Activated gamma-delta T cell (primary cell): ENCODE data around the gene THAP8.
"Not testable (repeated sequence)": the region's sequence is repeated elsewhere in the genome, so short reads cannot be mapped to it uniquely, and the experiment has no call there.

ENCODE experiments used
- DNase-seq: peaks from one replicate; lab custom pipeline; 2025; lab: John Stamatoyannopoulos, UW

THAP8 gene

DNA sequence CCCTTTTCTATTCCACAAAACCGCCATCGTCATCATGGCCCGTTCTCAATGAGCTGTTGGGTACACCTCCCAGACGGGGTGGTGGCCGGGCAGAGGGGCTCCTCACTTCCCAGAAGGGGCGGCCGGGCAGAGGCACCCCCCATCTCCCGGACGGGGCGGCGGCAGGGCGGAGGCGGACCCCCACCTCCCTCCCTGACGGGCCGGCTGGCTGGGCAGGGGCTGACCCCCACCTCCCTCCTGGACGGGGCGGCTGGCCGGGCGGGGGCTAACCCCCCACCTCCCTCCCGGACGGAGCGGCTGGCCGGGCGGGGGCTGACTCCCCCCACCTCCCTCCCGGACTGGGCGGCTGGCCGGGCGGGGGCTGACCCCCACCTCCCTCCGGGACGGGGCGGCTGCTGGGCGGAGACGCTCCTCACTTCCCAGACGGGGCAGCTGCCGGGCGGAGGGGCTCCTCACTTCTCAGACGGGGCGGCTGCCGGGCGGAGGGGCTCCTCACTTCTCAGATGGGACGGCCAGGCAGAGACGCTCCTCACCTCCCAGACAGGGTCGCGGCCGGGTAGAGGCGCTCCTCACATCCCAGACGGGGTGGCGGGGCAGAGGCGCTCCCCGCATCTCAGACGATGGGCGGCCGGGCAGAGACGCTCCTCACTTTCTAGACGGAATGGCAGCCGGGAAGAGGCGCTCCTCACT lies 14.9 kb upstream of the THAP8 start:
- not testable (repeated sequence) for DNase-seq

DNA sequence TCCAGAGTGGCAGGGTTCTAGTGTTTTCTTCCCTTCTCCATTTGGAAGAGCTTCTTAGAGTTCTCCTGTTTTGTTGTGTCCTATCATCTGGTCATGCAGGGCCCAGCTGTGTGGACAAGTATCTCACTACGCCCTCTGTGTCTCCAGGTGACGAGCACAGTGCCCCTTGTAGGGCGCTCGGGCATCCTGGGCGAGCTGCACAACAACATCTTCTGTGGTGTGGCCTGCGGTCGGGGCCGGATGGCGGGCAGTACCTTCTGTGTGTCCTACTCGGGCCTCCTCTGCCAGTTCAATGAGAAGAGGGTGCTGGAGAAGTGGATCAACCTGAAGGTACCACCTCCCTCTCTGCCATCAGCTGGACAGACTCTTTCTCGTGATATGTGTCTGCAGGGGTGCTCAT lies 13.6 kb upstream of the THAP8 start:
- DNase-seq = no peak

DNA sequence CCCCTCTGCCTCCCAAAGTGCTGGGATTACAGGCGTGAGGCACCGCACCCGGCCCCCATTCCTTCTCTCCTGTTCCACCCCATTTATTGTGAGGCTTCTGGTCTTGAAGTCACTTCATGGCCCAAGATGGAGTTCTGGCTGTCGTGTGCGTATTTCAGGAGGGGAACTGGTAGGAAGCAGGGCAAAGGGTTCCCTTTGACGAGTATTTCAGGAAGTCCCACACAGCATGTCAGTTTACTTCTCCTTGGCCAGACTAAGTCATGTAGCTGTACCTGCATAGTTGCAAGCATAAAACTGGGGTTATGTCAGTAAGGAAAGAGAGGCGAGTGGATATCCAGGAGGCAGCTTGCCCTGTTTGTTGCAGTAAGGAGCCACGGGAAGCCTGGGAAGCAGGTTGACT lies 10.7 kb upstream of the THAP8 start:
- no peak for DNase-seq

DNA sequence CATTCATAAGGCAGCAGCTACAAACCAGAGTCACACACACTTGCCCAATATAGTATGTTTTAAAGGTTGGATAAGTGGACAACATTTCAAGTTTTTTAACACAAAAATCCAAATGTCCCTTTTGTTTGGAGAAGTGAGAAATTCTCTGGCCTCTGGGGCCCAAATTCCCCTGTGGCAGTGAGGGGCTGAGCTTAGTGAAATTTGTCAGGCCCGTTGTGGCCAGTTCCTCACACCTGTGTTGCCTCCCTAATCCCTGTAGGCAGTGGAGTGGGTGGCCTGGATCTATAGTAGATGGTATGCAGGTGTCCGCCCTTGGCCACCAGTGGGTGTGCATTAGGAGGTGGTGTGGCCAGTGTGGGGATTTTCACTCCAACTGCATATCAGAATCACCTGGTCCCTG lies 7.3 kb upstream of the THAP8 start:
- DNase-seq = no peak

DNA sequence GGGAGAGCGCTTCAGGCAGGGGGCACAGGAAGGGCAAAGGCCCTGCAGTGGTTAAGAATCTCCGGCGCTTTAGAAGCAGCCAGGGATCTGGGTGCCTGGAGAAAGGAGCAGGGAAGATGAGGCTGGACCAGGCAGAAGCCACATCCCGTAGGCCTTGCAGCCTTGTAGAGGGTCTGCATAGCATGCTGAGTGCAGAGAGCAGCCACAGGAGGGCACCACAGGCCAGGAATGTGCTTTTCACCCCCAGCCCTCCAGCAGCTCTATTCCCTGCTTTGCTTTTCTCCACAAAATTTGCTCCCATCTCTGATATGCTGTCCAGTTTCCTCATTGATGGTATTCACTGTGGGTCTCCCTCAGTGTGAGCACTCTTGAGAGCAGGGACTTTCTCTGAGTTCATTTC lies 6.3 kb upstream of the THAP8 start:
- DNase-seq = no peak

DNA sequence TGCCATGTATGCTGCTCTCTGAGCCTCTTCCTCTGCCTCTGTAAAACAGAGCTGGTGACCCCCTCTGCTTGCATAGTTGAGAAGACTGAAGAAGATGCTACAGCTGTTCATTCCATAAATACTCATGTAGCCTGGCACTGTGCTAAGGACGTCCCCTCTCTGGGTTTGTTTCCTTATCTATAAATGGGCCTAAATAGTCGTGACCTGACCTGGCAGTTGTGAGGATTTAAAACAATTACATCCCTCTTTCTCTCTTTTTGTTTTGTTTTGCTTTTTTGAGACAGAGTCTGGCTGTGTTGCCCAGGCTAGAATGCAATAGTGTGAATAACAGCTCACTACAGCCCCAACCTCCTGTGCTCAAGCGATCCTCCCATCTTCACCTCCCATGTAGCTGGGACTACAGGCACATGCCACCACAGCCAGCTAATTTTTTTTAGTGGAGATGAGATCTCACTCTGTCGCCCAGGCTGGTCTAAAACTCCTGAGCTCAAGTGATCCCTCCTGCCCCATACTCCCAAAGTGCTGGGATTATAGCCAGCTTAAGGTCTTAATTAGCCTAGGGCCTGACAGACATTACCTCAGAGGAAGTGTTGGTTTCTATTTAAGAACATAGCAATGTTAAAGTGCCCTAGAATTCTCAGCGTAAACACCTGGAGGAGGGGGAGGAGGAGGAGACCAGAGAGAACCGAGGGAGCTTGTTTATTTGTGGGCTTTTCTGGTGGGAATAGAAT lies 5.3 kb upstream of the THAP8 start:
- DNase-seq = no peak

DNA sequence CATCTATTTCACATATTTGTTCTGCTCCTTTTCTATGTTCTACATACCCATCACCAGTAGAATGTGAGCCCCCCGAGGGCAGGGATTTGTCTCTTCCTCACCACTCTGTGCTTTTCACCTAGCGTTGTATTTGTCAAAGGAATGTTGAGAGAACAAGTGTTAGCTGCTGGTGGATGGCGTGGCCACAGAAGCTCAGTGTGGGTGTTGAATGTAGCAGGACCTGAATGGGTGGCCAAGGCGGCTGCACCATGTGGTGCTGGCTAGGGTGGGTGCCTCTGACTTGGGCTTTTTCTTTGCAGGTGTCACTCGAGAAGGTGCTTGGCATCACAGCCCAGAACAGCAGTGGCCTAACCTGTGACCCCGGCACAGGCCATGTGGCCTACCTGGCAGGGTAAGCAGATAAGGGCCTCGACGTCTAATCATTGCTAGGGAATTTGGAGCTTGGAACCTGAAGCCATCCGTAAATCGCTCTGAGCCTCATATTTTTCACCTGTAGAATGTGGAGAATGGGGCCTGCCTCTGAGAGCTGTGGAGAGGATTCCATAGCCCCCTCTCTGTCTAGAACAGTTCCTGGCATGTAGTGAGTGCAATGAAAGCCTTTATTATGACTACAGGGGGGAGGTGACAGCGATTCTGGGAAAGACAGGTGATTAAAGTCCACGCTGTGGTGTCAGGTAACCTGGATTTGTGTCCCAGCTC lies 4.5 kb upstream of the THAP8 start:
- DNase-seq = no peak

DNA sequence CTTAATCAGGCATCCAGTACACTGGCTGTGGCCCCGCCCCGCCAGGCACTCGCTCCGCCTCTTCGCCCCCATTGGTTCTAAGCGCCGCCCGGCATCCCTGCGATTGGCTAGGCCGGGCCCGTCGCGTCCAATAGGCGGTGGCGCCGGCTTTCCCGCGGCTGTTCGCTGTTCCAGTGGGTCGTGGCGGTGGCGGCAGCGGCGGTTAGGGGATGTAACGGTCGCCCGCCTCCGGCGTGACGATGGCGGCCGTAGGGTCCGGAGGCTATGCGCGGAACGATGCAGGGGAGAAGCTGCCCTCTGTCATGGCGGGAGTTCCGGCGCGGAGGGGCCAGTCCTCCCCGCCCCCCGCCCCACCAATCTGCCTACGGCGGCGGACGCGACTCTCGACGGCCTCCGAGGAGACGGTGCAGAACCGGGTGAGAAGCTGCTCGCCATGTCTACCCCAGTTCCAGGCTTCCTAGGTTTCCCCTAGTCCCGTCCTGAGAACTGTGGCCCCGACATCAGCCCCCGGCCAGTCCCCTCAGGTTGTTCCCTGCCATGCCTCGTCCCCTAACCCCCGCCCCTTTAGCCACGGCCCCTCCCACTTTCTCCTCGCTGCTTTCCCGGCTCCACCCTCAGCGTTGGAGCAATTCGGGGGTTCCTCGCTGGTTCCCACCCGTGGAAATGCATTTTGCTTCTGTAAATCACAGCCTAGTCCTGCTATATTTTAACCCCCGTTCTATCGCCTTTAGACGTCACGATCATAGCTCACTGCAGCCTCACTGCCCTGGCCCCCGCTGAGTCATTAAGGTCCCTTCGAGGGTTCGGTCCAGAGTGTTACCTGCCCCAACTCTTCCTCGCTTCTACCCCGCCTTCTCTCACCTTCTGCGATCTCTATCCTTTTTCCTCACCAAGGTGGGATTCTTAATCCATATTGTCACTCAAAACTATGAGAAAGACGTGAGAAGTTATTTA lies 925 bp upstream of the THAP8 start, which contains the start of gene WDR62:
Gene WDR62 (plus strand): TSS at position 165 of the 954 bp plus-strand sequence. CDS start 75 bp downstream, at position 240.
- peak; percentile 88 for DNase-seq

DNA sequence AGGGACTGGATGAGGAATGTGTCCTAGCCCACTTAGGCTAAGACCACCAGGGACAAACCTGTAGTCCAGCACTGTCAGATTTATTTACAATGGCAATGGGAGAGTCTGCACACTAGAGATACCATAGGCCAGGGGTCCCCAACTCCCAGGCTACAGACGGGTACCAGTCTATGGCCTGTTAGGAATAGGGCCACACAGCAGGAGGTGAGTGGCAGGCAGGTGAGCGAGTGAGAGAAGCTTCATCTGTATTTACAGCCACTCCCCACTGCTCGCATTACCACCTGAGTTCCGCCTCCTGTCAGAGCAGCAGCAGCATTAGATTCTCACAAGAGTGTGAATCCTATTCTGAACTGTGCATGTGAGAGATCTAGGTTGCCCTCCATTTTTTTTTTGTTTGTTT lies 2.4 kb downstream of the THAP8 start:
- DNase-seq = no peak

DNA sequence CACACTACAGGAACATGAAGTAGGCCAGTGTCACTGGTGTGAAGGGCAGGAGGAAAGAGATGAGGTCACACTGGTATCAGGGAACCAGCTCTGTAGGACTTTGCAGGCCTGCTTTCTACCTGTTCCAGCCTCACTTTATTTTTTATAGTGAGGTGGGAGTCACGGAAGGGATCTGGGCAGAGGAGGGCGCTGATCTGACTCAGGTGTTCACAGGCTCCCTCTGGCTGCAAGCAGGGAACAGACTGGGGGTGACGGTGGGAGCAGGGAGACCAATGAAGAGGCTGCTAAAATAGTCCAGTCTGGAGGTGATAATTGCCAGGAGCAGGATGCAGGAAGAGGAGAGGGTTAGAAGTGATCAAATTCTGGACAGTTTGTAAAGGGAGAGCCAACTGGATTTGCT lies 2.8 kb downstream of the THAP8 start:
- no peak for DNase-seq

DNA sequence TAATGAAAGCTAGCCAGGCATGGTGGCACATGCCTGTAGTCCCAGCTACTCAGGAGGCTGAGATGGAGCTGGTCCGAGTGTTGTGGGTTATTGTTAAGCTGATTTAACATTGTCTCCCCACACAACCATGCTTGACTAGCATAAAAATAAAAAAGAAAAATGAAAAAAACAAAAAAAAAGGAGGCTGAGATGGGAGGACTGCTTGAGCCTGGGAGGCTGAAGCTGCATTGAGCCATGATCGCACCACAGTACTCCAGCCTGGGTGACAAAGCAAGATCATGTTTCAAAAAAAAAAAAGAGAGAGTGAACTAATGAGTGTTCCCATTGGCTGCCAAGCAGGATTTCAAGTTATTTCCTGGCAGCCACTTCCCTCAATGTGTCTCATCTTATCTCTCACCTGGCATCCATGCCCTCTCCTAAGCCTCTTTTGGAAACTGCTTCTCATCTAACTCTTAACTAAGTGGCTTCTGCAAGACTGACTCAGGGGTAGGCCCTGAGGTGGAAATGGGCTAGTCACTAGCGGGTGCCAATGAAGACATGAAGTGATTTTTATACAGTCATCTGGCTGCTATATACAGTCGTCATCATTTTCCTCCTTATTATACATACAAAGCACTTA lies 4.9 kb downstream of the THAP8 start:
- no peak for DNase-seq

DNA sequence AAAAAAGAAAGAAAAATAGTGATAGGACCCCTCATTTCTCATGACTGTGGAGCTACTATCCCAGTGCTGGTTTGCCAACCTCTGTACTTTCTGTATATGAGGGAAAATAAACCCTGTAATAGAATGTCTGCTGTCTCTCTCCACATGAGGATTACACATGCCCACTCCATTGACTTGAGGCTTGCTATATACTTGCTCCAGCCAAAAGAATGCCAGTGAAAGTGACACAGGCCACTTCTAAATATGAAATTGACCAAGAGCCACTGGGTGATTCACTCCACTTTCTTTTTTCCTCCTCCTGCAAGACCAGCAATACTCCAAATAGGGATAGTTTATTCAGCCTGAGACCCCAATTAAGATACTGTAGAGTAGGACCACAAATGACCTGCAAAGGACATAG lies 6.2 kb downstream of the THAP8 start:
- DNase-seq = no peak

DNA sequence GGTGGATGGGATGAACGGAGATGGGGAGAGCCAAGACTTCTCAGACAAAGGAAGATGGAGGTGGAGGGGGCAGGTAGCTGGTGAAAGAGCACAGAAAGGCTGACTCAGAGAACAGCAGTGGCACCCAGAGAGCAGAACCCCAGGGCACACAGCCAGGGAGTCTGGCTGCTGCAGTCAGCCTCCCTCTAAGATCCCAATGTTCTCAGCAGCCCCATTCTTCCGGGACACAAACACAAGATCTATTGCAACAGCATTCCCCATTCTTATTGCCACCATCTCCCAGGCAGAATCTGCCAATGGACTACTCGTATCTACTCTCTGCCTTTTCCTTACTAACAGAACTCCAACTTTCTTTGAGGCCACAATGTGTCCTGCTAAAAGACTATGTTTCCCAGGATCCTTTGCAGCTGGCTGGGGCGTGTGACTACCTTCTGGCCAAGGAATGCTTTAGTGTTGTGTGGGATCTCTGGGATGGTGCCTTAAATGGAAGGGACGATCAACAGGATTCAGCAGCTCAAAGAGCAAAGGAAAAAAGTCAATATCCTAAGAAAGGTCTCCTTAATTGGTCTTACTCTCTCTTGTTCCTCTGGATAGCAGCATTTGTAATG lies 7.5 kb downstream of the THAP8 start:
- DNase-seq = no peak

DNA sequence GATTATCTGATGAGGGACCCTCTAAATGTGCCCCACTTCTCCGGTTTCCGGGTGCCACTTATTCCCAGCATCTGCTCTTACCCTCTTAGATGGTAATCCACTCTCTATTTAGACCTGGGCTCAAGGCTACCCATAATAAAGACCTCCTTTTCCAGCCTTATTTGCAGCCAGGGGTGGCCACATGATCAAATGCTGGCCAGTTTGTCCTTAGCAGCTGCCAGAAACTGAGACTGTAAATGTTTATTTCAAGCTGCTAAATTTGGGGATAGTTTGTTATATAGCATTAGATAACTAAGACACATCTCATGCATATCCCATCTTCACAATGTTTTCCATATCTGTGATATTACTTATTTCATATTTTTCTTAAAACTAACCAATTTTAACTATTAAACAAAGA lies 10.1 kb downstream of the THAP8 start:
- no peak for DNase-seq

DNA sequence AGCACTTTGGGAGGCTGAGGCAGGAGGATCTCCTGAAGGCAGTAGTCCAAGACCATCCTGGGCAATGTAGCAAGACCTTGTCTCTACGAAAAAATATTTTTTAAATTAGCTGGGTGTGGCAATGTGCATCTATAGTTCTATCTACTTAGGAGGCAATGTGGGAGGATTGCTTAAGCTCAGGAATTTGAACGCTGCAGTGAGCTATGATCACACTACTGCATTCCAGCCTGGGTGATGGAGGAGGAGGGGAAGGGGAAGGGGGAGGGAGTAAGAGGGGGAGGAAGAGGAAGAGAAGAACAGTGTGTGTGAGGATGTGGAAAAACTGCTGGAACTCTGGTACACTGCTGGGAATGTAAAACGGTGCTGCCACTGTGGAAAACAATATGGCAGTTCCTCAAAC lies 12.3 kb downstream of the THAP8 start:
- DNase-seq = no peak

DNA sequence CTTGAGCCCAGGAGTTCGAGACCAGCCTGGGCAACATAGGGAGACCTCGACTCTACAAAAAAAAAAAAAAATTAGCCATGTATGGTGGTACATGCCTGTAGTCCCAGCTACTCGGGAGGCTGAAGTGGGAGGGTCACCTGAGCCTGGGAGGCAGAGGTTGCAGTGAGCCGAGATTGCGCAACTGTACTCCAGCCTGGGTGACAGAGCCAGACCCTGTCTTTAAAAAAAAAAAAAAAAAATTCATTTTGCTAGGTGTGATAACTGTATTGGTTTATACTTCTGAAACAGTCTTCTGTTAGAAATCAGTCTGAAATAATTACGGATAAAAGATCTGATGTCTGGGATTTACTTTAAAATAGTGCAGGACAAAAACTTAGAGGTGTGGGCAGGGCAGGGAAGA lies 13.0 kb downstream of the THAP8 start:
- not testable (repeated sequence) for DNase-seq

DNA sequence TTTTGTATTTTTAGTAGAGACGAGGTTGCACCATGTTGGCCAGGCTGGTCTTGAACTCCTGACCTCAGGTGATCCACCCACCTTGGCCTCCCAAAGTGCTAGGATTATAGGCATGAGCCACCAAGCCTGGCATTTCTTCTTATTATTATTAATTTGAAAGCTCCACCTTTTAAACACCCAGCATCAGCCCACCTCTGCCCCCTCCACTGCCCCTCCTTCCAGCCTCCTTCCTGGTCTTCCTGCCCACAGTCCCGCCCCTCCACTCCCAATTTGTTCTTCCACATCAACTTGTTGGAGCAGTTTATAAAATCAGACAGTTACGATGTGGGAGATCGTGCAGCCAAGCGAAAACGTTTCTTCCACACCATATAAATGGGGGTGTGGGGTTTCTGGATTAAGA lies 13.6 kb downstream of the THAP8 start:
- DNase-seq = no peak

DNA sequence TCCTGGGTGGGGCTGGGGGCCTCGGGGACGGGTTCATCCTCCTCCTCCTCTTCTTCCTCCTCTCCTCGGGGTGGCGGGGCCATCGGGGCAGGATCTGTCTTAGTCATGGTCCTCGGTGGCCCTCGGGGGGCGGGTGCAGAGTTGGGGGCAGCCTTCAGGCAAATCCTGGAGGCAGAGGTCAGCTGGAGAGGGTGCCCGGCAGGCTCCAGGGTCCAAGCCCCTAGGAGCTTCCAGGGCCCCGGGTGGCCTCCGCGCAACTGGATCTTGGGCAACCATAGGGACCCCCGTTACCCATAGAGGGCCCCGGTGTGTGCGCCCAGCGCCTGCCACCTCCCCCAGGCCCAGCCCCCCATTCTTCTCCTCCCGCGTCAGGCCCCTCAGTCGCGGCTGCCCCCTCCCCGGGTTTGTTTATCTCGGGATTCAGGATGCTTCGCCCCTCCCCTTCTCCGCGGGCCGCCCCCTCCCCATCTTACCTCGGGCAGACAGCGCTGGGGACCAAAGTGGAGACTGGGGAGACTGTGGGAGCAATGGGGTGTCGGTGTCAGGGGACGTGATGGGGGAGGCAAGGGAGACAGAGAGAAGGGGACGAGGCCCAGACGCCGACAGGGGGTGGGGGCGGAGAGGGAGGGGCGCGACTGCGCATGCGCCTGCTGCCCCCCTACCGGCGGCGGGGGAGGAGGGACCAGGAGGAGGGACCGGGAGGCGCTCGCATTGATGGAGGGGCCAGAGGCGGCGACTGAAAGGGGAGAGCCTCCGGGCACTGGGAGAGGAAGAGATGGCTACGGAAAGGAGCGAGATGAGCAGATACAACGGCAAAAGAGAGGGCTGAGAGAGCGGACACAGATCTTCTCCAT lies 21.6 kb downstream of the THAP8 start, which contains the start of gene CLIP3:
Gene CLIP3 (minus strand): TSS at position 623 of the 854 bp plus-strand sequence. CDS start 516 bp downstream, at position 107.
- no peak for DNase-seq

DNA sequence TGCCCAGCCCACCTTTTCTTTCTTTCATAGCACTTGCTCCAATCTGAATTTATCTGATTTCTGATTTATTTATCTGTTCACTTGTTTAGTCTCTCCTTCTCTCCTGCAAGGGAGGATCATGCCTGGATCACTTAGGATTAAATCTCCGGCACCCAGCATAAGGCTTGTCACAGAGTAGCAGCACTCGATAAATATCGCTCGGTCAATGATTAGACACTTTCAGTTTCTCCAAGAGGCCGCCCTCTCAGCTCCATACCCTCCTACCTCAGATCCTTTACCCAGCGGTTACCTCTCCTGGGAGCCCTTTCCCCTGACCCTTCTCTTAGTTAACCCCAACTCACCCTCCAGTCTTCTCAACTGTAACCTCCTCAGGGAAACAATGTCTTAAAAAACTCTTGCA lies 22.8 kb downstream of the THAP8 start:
- DNase-seq = no peak
